Stomach (tissue), 9 donors: ENCODE results near the gene PCDHGC4. TPM values are rescaled to one million over a fixed set of nuclear protein-coding genes. Genes with fewer than 3 reads are reported as not detected.

Source experiments
- DNase-seq, 2 donors: peaks; one replicate each; pipeline versions ENCODE4 v3.0.0 to v3.0.0-alpha.2; 2013 to 2019
- H3K27ac ChIP-seq, 5 donors: fragments of 200-600 bp in 4 of 5; sonication (generic) in 4 of 5; one replicate each; pipeline ENCODE4 v1.5.1; 2013 to 2019; ENCODE audit warnings: mild to moderate bottlenecking in 1 of 5, moderate library complexity in 1 of 5
- H3K27me3 ChIP-seq, 3 donors: fragments of 200-600 bp; sonication (generic); one replicate each; pipeline ENCODE4 v1.5.1; 2017 to 2019; ENCODE audit warnings: mixed run types in 1 of 3
- H3K36me3 ChIP-seq, 4 donors: fragments of 200-600 bp; sonication (generic); 1 replicate in 3 of 4; 2 replicates in 1 of 4; pipeline ENCODE4 v1.5.1; 2016 to 2019
- H3K4me1 ChIP-seq, 4 donors: fragments of 200-600 bp; sonication (generic); one replicate each; pipeline ENCODE4 v1.5.1; 2016 to 2019
- H3K4me3 ChIP-seq, 4 donors: fragments of 200-600 bp; sonication (generic) in 3 of 4; one replicate each; pipeline ENCODE4 v1.5.1; 2016 to 2019; ENCODE audit warnings: mild to moderate bottlenecking in 1 of 4
- H3K9me3 ChIP-seq, 4 donors: fragments of 200-600 bp; sonication (generic); one replicate each; pipeline ENCODE4 v1.5.1; 2016 to 2019
- EP300 ChIP-seq: sonication (generic); formaldehyde crosslinking; IDR thresholded peaks from one replicate; pipeline ENCODE4 v1.6.1; 2017; ENCODE audit warnings: antibody characterized with exemption
- POLR2A ChIP-seq, 4 donors: fragments of 450-650 bp; IDR thresholded peaks; one replicate each; pipeline ENCODE4 v1.6.1; 2016; ENCODE audit warnings: antibody characterized with exemption in 4 of 4, control low read depth in 2 of 4, mild to moderate bottlenecking in 1 of 4, moderate library complexity in 1 of 4
- POLR2AphosphoS5 ChIP-seq, 3 donors: sonication (generic); formaldehyde crosslinking; IDR thresholded peaks; one replicate each; pipeline ENCODE4 v1.6.1; 2016; ENCODE audit warnings: antibody characterized with exemption in 3 of 3
- WGBS, 5 donors: extraction: QIAGEN DNeasy Blood & Tissue Kit in 3 of 5; methylation state at CpG; one replicate each; pipeline versions ENCODE4 v1.1.5 to v1.1.7; 2013 to 2018; 5-methylcytosine and 5-hydroxymethylcytosine counted together
- intact Hi-C: fragments of 100-400 bp; cut with DNase I; formaldehyde crosslinking; loops from one replicate; pipeline ENCODE4 v1.15.1; 2023; ENCODE audit warnings: low total_unique reads
- polyA plus RNA-seq, 3 donors: library from polyadenylated mRNA; stranded (reverse); fragments of 200-250 nt; gene quantifications; one replicate each; pipeline ENCODE4 v1.2.3, GENCODE V29; 2013
- total RNA-seq, 5 donors: library from RNA; depleted of rRNA; stranded (reverse); fragments of >200 nt; gene quantifications; one replicate each; pipeline versions ENCODE4 v1.1.0 to v1.2.3, GENCODE V29; 2014 to 2016
- TF ChIP-seq, protein P1 (sequence below), 7 experiments: fragments of 450-650 bp in 4 of 7; fragments of 200-600 bp in 3 of 7; sonication (generic) in 3 of 7; IDR thresholded peaks; one replicate each; pipeline ENCODE4 v1.5.1; 2016 to 2019; ENCODE audit warnings: antibody characterized with exemption in 7 of 7, control low read depth in 2 of 7, mild to moderate bottlenecking in 1 of 7
- donor health status: healthy with polysubstance abuse.
- donor health status: Bipolar disorder and iron deficiency.
- donor health status: healthy.

Gene PCDHGC4
- total and polyA plus RNA-seq, 8 donors: 0.87 to 15.4 (median 5.0) TPM; not detected in 4

GRCh38 chr5:141479776-141480175 lies 5.1 kb upstream of the PCDHGC4 start:
- H3K9me3 ChIP-seq: no peaks in the 10 kb centered on the region
- DNase-seq: no peak
- TF ChIP-seq EP300 (no peak), POLR2AphosphoS5 (IDR thresholded peaks at IDR 0.05) (no peak), POLR2A (IDR thresholded peaks at IDR 0.05) (no peak)
- TF ChIP-seq, protein P1, sequence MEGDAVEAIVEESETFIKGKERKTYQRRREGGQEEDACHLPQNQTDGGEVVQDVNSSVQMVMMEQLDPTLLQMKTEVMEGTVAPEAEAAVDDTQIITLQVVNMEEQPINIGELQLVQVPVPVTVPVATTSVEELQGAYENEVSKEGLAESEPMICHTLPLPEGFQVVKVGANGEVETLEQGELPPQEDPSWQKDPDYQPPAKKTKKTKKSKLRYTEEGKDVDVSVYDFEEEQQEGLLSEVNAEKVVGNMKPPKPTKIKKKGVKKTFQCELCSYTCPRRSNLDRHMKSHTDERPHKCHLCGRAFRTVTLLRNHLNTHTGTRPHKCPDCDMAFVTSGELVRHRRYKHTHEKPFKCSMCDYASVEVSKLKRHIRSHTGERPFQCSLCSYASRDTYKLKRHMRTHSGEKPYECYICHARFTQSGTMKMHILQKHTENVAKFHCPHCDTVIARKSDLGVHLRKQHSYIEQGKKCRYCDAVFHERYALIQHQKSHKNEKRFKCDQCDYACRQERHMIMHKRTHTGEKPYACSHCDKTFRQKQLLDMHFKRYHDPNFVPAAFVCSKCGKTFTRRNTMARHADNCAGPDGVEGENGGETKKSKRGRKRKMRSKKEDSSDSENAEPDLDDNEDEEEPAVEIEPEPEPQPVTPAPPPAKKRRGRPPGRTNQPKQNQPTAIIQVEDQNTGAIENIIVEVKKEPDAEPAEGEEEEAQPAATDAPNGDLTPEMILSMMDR (IDR thresholded peaks at IDR 0.05): no peak
- intact Hi-C loops: loop anchor here (10.0 kb wide), 1 partner anchor 45 kb away; no protein-coding TSS in a partner anchor
- no peak overlapping the region for H3K27ac ChIP-seq
- H3K27me3 ChIP-seq: peaks cover 0 to 65% (median 25%) of the 10 kb centered on the region in 3 donors
- peak overlapping the region in 2 of 4 donors; percentile 9 to 16 for H3K4me3 ChIP-seq
- H3K4me1 ChIP-seq: peaks cover 26 to 77% (median 66%) of the 10 kb centered on the region in 4 donors
- no peaks in the 10 kb centered on the region for H3K36me3 ChIP-seq

DNA sequence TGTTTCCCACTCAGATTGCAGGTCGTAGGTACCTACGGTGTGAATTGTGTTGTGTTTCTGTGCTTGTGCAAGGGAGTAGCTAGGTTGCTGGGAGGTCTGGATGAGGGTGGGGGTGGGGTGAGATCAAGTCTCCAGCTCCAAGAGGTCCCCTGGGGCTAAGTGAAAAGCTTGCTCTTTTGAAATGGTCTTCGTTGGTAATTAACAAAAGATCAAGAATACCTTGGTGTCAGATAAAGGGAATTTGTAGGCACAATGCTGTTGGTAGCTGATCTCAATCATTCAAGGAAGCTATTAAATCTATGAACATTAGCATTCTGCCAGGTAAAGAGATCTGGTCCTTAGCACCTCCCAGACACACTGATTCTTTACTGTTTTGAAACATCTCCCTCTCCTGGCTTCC lies 928 bp upstream of the PCDHGC4 start:
- intact Hi-C loops: no loop called here
- H3K4me3 ChIP-seq: peak overlapping the region in 1 of 4 donors; percentile 46
- H3K4me1 ChIP-seq: peaks cover 18 to 60% (median 41%) of the 10 kb centered on the region in 4 donors
- H3K27me3 ChIP-seq: peaks cover 0 to 61% (median 16%) of the 10 kb centered on the region in 3 donors
- peaks cover 0 to 22% (median 0%) of the 10 kb centered on the region in 4 donors for H3K36me3 ChIP-seq
- DNase-seq: no peak
- no peak overlapping the region for H3K27ac ChIP-seq
- 35 to 56% (median 51%) methylated on average over 3 of the region's 3 CpGs for WGBS, 5 donors
- H3K9me3 ChIP-seq: peaks cover 0 to 11% (median 0%) of the 10 kb centered on the region in 4 donors
- no peak for TF ChIP-seq POLR2A (IDR thresholded peaks at IDR 0.05)
- TF ChIP-seq, protein P1 (IDR thresholded peaks at IDR 0.05): no peak
- TF ChIP-seq EP300: no peak
- TF ChIP-seq POLR2AphosphoS5 (IDR thresholded peaks at IDR 0.05): no peak

GRCh38 chr5:141484310-141484640 lies 555 bp upstream of the PCDHGC4 start:
- H3K4me3 ChIP-seq: peak overlapping the region; percentile 39 to 46 (median 41)

DNA sequence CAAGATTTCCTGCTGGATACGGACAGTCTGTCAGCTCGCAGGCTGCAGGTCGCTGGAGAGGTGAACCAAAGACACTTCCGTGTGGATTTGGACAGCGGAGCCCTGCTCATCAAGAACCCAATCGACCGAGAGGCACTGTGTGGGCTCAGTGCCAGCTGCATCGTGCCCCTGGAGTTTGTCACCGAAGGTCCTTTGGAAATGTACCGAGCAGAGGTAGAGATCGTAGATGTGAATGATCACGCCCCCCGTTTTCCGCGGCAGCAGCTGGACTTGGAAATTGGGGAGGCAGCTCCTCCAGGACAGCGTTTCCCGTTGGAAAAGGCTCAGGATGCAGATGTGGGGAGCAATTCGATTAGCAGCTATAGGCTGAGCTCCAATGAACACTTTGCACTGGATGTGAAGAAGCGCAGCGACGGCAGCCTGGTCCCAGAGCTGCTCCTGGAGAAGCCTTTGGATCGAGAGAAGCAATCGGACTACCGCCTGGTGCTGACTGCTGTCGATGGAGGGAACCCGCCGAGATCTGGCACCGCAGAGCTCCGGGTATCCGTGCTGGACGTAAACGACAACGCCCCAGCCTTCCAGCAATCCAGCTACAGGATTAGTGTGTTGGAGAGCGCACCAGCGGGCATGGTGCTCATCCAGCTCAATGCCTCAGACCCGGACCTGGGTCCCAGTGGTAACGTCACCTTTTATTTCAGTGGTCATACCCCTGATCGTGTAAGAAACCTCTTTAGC lies 658 bp downstream of the PCDHGC4 start:
- Histone ChIP-seq H3K36me3 (peaks cover 0 to 38% (median 0%) of the 10 kb centered on the region in 4 donors), H3K27ac (peak overlapping the region in 1 of 5 donors; percentile 13), H3K9me3 (peaks cover 0 to 11% (median 0%) of the 10 kb centered on the region in 4 donors), H3K4me1 (peaks cover 18 to 49% (median 29%) of the 10 kb centered on the region in 4 donors), H3K27me3 (peaks cover 0 to 72% (median 21%) of the 10 kb centered on the region in 3 donors), H3K4me3 (peak overlapping the region; percentile 39 to 46 (median 41))
- intact Hi-C loops: no loop called here
- DNase-seq: no peak
- 32 to 55% (median 36%) methylated on average over 36 to 38 of the region's 38 CpGs for WGBS, 5 donors
- TF ChIP-seq, protein P1 (IDR thresholded peaks at IDR 0.05): no peak
- TF ChIP-seq EP300: no peak
- no peak for TF ChIP-seq POLR2A (IDR thresholded peaks at IDR 0.05)
- no peak for TF ChIP-seq POLR2AphosphoS5 (IDR thresholded peaks at IDR 0.05)

More at GRCh38 chr5:141484310-141484640, 555 bp upstream of the PCDHGC4 start:
- DNase-seq: no peak
- H3K27me3 ChIP-seq: peaks cover 0 to 62% (median 16%) of the 10 kb centered on the region in 3 donors
- H3K4me1 ChIP-seq: peaks cover 18 to 59% (median 40%) of the 10 kb centered on the region in 4 donors
- peaks cover 0 to 11% (median 0%) of the 10 kb centered on the region in 4 donors for H3K9me3 ChIP-seq
- H3K36me3 ChIP-seq: peaks cover 0 to 26% (median 0%) of the 10 kb centered on the region in 4 donors
- no peak overlapping the region for H3K27ac ChIP-seq
- TF ChIP-seq, protein P1 (IDR thresholded peaks at IDR 0.05): no peak
- WGBS, 5 donors: 16 to 25% (median 20%) methylated on average over 4 of the region's 4 CpGs
- intact Hi-C loops: no loop called here
